Stimulated activated CD8-positive, alpha-beta memory T cell treated with anti-CD3 and anti-CD28 coated beads, Interleukin-7, amount 100 ng/mL, for 24 hours (primary cell): Measurements from ENCODE around the gene CHST6.
"Not testable (repeated sequence)": the region's sequence is repeated elsewhere in the genome, so short reads cannot be mapped to it uniquely, and the experiment has no call there.

ENCODE experiments used
- DNase-seq: peaks from one replicate; pipeline ENCODE4 v3.0.0-alpha.2; 2020; ENCODE audit warnings: low read depth

Gene CHST6

GRCh38 chr16:75495076-75495674, at the start of gene CHST6:
Gene CHST6, minus strand, starts transcription at chr16:75495441. Its CDS starts 15,613 bp downstream, at chr16:75479828.
- DNase-seq: no peak

DNA sequence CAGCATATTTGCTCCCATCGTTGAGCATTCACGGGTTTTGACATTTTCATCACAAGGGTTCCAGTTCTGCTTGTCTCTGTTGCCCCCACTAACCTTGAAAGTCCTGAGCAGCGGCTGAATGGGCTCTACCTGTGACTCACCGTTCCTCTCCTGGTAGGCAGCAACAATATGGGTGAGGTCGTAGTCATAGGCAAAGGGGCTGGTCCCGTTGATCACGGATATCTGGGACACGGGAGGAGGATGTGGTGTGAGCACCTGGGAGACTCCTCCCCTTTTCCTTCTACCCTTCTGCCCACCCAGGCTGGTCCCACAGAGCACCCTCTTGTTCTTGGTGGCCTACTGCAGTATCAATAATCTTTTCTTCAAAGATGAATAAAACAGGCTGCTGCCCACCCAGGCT, 47.2 kb upstream of the CHST6 start:
- not testable (repeated sequence) for DNase-seq

- DNase-seq: no peak
Measured at GRCh38 chr16:75541236-75541635, 46.0 kb upstream of the CHST6 start.

DNA sequence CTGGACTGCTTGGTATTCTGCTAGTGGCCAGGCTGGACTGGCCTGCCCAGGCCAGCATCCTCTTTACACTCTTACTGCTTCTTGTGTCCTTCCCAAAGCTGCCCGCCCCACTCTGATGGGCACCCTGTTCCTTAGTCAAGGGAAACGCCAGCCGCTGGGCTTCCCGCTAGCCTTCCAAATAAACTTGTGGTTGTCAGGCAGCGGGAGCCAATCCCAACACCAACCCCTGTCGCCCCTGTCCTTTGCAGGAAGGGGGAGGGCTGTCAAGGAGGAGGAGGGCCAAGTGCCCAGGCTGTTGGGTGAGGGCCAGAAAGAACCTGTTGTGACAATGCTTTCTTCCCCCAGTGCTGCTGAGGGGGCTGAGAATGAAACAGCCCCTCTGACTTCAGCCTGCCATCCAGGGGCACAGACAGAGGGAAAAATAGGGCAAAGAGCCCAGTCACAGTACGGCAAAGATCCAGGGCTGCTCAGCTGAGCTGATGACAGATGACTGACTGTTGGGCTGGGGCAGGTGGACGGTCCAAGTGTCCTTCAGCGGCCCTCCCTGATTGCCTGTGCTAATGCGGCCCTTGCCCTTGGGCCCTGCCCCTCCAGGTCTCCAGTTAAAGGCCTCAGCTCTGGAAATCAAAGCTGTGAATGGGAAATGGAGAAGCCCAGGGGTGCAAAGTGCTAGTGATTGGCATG, 43.8 kb upstream of the CHST6 start:
- not testable (repeated sequence) for DNase-seq

DNA sequence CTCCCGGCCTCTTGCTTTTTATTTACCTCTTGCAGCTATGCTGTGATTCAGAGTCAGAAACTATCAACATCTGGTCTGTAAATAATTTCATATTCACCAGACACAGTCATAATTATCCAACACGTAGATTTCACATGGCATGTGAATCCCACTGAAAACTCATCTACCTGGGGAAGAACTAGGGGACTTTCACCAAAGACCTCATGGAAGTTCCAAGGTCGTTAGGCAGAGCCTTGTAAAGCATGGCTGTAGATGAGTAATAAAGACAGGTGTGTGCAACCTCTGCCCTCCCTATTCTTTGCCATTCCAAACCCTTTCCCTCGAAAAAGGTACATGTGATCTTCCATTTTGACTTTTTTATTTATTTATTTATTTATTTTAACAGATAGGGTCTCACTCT, 42.5 kb upstream of the CHST6 start:
- DNase-seq: no peak

DNA sequence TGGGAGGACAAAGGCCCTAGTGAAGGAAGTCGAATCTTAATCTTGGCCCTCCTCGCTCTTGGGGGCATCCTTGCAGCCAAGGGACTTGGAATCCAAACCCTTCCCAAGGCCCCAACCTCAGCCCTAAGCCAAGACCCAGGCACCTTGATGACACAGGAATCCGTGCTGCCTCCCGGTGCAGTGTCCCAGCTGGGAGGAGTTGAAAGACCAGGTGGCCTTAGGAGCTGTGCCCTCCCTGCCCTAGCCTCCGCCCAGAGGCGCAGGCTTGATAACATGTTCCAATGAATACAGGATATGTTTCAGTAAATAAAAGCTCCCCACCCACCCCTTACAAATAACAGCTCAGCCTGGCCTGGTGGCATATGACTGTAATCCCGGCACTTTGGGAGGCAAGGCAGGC, 40.7 kb upstream of the CHST6 start, which contains the start of gene CHST5:
TSS of gene CHST5 (minus strand) at position 208 of the 400 bp plus-strand sequence. CDS start 5,724 bp downstream, outside the sequence.
- no peak for DNase-seq

- DNase-seq: no peak
Measured at GRCh38 chr16:75535211-75535843, 40.1 kb upstream of the CHST6 start.

- DNase-seq: no peak
Measured at GRCh38 chr16:75534560-75535205, 39.4 kb upstream of the CHST6 start.

DNA sequence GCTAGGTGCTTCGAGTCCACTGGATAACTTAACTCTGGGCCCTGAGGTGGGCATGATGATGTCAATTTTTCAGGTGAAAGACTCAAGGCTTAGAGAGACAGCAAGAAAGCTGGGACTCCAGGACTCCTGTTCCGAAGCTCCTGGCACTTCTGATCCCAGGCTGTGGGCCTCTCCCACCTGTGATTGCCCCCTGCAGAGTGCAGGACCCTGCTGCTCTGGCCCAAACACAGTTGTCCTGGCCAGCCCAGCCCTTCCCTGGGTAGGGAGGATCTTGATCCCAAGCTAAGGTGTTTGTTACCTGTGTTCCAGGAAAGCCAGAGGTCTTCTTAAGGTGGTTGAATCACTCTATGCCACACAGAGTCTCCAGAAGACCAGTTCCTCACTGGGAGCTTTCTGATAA, 37.5 kb upstream of the CHST6 start:
- DNase-seq: no peak

GRCh38 chr16:75532142-75532765, 37.0 kb upstream of the CHST6 start:
- no peak for DNase-seq

DNA sequence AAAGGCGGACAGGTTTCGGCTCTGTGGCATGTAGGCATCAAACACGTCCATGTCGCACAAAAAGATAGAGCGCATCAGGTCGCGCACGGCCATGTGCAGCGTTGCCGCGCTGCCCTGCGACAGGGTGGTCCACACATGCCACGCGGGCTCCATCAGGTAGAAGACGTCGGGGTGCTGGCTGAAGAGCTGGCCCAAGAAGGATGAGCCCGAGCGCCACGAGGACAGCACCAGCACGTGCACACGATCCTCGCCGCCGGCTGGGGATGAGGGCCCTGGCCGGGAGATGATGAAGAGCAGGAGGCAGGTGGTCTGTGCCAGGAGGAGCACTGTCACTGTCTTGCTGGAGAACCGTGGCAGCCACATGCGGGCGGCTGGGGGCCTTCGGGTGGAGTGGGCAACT, 34.7 kb upstream of the CHST6 start:
- DNase-seq: no peak

DNA sequence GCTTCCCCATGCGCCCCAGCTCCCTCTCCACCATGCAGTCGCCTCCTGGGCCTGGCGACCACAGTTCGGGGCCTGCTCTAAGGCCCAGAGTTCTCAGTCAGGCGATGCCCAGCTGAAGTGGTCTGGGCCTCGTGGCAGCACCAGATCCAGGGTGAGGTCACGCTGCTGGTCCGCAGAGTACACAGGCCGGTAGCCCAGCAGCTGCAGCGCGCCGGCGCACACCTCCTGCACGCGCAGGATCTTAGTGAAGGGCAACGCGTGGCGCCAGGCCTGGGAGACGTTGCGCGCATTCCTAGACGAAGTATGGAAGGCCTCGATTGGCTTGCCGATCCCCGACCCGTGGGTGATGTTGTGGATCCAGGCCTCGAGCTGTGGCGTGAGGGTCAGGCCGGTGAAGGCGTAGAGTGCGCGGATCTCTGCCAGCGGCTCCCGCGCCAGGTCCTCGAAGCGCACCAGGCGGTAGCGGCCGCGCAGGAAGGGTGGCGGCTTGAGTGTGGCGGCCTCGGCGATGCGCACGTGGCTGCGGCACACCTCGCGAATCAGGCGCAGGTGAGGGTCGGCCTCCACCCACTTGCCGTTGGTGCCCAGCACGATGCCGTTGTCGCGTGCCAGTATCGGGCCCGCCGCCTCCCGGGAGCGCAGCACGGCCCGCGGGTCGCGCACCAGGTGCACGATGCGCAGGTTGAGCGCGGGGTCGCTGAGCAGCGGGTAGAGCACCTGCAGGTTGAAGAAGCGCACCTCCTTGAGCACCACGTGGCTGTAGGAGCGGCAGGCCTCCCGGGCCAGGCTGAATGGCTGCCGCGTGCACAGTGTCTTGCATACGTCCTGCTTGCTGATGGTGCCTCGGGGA, 34.0 kb upstream of the CHST6 start:
- DNase-seq: no peak

DNA sequence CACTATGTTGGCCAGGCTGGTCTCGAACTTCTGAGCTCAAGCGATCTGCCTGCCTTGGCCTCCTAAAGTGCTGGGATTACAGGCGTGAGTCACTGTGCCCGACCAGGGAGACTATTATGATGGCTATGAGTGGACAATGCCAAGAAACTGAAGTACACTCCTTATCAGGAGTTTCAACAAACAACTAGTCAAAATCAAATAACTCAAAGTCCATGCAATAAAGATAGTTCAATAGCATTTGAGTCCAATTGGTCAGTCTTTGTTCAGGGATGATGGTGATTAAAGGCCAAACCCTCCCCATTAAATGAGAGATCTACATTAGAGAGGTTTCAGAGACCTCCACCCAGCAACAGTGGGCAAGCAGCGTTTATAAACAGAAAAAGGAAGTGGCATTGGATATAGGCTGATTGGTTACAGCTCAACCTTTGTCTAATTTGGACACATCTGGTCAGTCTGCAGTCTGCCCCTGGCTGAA, 32.6 kb upstream of the CHST6 start:
- DNase-seq: no peak

- no peak for DNase-seq
Measured at GRCh38 chr16:75526032-75526790, 31.0 kb upstream of the CHST6 start.

DNA sequence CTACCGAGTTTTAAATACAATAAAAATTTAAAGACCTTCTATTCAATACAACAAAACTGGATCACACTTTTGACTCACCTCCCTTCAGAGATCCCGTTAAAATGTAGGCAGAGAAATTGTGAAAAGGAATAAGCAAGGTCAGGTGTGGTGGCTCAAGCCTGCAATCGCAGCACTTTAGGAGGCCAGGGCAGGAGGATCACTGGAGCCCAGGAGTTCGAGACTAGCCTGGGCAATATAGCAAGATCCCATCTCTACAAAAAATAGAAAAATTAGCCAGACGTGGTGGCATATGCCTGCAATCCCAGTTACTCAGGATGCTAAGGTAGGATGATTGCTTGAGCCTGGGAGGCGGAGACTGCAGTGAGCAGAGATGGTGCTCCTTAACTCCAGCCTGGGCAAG, 23.9 kb upstream of the CHST6 start:
- no peak for DNase-seq

DNA sequence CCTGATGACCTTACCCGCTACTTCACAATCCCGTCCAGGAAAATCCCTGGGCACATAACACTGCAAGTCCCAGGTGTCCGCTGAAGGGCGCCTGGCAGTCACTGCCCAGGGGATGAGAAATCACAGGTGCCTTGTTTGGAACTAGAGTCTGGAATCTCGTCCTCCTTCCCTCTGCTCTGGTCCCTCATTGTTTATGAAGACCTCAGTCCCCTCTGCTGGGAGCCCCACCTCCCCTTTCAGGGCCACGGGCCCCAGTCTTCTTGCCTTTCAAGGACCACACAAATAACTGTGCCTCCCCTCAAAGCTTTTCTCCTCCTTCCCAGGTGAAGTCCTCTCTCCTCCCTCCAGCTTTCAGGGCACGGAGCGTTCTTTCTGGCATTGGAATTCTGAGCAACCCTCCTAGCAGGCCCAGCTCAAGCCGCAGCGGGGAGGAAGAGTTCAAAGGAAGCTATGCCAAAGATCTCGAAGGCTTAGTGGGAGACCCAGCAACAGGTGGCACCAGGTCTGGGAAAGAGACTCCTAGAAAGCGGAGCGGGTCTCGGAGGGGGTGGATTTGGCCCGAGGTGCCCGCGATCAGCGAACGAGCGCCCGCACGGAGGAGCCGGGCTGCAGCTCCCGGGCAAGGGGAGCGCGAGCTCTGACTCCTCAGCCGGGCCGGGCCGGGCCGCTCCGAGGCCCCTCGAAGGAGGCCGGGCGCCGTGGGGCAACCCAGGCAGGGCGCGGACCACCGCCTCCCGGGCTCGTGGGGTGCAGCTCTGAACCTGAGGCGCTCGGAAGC, 21.1 kb upstream of the CHST6 start:
- DNase-seq: not testable (repeated sequence)

DNA sequence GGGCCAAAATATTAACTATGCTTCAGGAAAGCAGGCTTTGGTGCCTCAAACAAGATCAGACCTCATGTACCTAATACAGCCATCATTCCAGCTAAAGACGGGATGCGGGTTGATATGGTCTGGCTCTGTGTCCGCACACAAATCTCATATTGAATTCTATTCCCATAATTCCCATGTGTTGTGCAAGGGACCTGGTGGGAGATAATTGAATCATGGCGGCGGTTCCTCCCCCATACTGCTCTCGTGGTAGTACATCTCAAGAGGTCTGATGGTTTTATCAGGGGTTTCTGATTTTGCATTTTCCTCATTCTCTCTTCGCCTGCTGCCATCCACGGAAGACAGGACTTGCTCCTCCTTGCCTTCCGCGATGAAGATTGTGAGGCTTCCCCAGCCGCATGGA, 19.1 kb upstream of the CHST6 start:
- DNase-seq: no peak

DNA sequence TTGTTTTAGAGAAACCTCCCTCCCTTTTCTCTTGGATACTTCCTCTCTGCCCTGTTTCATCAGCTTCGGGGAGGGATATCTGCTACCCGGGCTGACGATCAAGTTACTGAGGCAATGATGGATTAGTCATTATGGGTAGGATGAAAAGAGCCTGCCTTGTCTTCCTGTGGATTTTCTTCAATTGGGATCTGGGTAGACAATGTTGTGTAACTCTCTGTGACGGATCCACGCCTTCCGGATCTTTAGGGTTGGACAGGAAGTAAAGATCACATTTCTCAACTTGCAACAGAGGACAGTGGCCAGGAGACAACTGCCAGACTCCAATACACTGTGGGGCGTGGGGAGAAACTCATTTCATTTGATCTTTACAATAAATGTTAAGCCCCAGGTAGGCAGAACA, 11.3 kb upstream of the CHST6 start:
- DNase-seq: no peak

DNA sequence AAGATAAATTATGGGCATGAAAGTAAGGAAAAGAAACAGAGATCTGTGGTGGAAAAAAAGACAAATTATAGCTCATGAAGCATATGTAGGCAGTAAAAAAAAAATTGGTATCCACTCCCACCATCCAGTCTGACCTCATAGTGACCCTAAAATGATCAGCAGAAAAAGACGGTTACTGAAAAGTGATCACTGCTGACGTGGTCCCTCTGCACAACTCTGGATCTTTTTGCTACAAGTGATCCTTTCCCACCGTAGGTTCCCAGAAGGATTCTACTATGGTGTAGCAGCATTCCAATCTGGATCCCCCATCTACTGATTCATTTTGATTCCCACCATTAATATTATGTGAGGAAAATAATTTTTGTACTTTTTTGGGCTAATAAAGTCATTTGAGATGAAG, 10.9 kb upstream of the CHST6 start:
- DNase-seq: no peak

DNA sequence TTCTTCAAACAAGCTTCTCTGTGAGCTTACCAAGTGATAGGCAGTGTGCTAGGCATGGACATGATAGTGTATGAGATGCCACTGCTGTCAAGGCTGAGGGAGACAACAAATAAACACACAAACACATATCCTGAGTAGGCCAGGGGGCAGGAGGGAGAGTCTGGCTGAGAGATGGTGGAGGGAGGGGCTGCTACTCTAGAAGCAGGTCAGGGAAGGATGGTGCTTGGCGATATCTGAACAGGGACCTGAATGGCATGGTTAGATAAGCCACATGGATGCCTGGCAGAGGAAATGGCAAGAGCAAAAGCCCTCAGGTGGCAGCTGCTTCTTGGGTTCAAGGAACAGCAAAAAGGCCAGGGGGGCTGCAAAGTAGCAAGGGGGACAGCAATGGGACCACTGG, 8.6 kb upstream of the CHST6 start:
- DNase-seq: no peak
